ENCODE data around the gene SLC19A1. TPM values are rescaled to one million over a fixed set of nuclear protein-coding genes. Genes with fewer than 3 reads are reported as not detected.
A peak's percentile ranks its signal among the peaks of the same experiment; 100 is the strongest.

SLC19A1 gene
- total and polyA plus RNA-seq, 4 donors, result 8.4 to 28.0 (median 13.0) TPM

DNA sequence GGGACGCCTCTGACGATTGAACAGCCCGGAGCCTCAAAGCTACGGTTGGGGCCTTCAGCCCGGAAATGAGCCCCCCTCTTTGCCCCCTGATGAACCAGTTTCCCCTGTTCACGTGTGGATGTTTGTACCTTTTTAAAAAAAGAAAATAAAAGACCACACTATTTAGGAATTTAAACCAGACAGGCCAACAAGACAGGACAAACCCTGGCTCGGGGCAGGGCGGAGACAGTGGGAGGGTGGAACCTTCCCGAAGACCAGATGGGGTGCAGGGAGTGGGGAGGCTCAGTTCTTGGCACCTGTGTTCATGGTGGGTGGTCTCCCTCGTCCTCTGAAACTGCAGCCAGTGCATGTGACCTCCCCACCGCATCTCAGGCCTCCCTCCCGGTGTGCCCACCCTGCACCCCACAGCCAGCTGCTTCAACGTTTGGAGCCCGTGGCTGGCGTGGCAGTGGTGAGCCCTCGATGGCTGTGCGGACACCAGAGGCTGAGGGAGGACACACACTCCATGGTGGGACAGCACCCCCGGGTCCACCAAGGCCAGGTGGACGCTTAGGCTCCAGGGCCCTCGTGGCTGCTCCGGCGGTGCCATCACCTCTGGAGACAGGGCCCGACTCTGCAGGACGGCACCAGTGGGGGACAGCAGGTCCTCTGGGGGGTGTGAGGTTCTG, 91.7 kb downstream of the SLC19A1 start:
- Histone ChIP-seq H3K9ac (ENCODE audit: low read depth in 1 of 2, low read length in 2 of 2) (no peak overlapping the region), H3K4me1 (ENCODE audit: control insufficient read depth in 4 of 4, insufficient read depth in 4 of 4, low read length in 3 of 4) (peaks cover 24 to 75% (median 61%) of the 10 kb centered on the region in 4 donors), H3K9me3 (ENCODE audit: control insufficient read depth in 4 of 4, low read length in 3 of 4) (no peaks in the 10 kb centered on the region), H3K27me3 (ENCODE audit: control insufficient read depth in 4 of 4, insufficient read depth in 4 of 4, low read length in 3 of 4) (no peaks in the 10 kb centered on the region), H3K36me3 (ENCODE audit: control insufficient read depth in 4 of 4, insufficient read depth in 3 of 4, low read depth in 1 of 4, low read length in 3 of 4) (no peaks in the 10 kb centered on the region), H3K4me3 (ENCODE audit: low read depth in 1 of 3, low read length in 3 of 3) (no peak overlapping the region), H3K27ac (ENCODE audit: low read depth in 1 of 2, low read length in 2 of 2) (peak overlapping the region in 1 of 2 donors; percentile 69)
- no peak for DNase-seq (ENCODE audit: low spot score)
- TF ChIP-seq NR2F2 (IDR thresholded peaks at IDR 0.05), result no peak
- TF ChIP-seq, protein P1, sequence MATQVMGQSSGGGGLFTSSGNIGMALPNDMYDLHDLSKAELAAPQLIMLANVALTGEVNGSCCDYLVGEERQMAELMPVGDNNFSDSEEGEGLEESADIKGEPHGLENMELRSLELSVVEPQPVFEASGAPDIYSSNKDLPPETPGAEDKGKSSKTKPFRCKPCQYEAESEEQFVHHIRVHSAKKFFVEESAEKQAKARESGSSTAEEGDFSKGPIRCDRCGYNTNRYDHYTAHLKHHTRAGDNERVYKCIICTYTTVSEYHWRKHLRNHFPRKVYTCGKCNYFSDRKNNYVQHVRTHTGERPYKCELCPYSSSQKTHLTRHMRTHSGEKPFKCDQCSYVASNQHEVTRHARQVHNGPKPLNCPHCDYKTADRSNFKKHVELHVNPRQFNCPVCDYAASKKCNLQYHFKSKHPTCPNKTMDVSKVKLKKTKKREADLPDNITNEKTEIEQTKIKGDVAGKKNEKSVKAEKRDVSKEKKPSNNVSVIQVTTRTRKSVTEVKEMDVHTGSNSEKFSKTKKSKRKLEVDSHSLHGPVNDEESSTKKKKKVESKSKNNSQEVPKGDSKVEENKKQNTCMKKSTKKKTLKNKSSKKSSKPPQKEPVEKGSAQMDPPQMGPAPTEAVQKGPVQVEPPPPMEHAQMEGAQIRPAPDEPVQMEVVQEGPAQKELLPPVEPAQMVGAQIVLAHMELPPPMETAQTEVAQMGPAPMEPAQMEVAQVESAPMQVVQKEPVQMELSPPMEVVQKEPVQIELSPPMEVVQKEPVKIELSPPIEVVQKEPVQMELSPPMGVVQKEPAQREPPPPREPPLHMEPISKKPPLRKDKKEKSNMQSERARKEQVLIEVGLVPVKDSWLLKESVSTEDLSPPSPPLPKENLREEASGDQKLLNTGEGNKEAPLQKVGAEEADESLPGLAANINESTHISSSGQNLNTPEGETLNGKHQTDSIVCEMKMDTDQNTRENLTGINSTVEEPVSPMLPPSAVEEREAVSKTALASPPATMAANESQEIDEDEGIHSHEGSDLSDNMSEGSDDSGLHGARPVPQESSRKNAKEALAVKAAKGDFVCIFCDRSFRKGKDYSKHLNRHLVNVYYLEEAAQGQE (IDR thresholded peaks at IDR 0.05), result no peak
- no peak for TF ChIP-seq HNF4A (conservative IDR thresholded peaks at IDR 0.05)
- no peak for TF ChIP-seq RXRA (IDR thresholded peaks at IDR 0.05)
- no peak for TF ChIP-seq CTCF (IDR thresholded peaks at IDR 0.05; ENCODE audit: low read depth, low read length, missing input control)
- no peak for TF ChIP-seq FOXA2 (IDR thresholded peaks at IDR 0.05)
- TF ChIP-seq TAF1 (conservative IDR thresholded peaks at IDR 0.05), result no peak
- no peak for TF ChIP-seq JUND (IDR thresholded peaks at IDR 0.05)
- TF ChIP-seq, protein P2, sequence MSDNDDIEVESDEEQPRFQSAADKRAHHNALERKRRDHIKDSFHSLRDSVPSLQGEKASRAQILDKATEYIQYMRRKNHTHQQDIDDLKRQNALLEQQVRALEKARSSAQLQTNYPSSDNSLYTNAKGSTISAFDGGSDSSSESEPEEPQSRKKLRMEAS (IDR thresholded peaks at IDR 0.05), result no peak
- TF ChIP-seq YY1 (IDR thresholded peaks at IDR 0.05), result no peak
- no peak for TF ChIP-seq HNF4G (IDR thresholded peaks at IDR 0.05)
- TF ChIP-seq, protein P3, sequence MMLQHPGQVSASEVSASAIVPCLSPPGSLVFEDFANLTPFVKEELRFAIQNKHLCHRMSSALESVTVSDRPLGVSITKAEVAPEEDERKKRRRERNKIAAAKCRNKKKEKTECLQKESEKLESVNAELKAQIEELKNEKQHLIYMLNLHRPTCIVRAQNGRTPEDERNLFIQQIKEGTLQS (IDR thresholded peaks at IDR 0.05), result no peak
- TF ChIP-seq, protein P4, sequence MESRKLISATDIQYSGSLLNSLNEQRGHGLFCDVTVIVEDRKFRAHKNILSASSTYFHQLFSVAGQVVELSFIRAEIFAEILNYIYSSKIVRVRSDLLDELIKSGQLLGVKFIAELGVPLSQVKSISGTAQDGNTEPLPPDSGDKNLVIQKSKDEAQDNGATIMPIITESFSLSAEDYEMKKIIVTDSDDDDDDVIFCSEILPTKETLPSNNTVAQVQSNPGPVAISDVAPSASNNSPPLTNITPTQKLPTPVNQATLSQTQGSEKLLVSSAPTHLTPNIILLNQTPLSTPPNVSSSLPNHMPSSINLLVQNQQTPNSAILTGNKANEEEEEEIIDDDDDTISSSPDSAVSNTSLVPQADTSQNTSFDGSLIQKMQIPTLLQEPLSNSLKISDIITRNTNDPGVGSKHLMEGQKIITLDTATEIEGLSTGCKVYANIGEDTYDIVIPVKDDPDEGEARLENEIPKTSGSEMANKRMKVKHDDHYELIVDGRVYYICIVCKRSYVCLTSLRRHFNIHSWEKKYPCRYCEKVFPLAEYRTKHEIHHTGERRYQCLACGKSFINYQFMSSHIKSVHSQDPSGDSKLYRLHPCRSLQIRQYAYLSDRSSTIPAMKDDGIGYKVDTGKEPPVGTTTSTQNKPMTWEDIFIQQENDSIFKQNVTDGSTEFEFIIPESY (IDR thresholded peaks at IDR 0.05), result no peak
- TF ChIP-seq SP1 (IDR thresholded peaks at IDR 0.05), result no peak
- no peak for TF ChIP-seq RAD21 (IDR thresholded peaks at IDR 0.05)
- TF ChIP-seq FOXA1 (IDR thresholded peaks at IDR 0.05), result no peak
- TF ChIP-seq EGR1 (IDR thresholded peaks at IDR 0.05; ENCODE audit: low read depth in 2 of 2), result no peak
- TF ChIP-seq GABPA (IDR thresholded peaks at IDR 0.05 in 1 of 2, conservative IDR thresholded peaks at IDR 0.05 in 1 of 2), result no peak
- whole genome bisulfite sequencing, result 90% methylated on average over 24 of the region's 24 CpGs
